ENCODE data around the gene ZNF326. TPM values are rescaled to one million over a fixed set of nuclear protein-coding genes. Genes with fewer than 3 reads are reported as not detected.

Gene ZNF326
- total RNA-seq, 1 donor: 15.2 TPM

GRCh38 chr1:90067194-90067931 lies 72.5 kb downstream of the ZNF326 start:
- DNase-seq (ENCODE audit: low read depth): no peak
- H3K4me3 ChIP-seq (ENCODE audit: low read depth, low read length): no peak overlapping the region
- TF ChIP-seq, protein P1, sequence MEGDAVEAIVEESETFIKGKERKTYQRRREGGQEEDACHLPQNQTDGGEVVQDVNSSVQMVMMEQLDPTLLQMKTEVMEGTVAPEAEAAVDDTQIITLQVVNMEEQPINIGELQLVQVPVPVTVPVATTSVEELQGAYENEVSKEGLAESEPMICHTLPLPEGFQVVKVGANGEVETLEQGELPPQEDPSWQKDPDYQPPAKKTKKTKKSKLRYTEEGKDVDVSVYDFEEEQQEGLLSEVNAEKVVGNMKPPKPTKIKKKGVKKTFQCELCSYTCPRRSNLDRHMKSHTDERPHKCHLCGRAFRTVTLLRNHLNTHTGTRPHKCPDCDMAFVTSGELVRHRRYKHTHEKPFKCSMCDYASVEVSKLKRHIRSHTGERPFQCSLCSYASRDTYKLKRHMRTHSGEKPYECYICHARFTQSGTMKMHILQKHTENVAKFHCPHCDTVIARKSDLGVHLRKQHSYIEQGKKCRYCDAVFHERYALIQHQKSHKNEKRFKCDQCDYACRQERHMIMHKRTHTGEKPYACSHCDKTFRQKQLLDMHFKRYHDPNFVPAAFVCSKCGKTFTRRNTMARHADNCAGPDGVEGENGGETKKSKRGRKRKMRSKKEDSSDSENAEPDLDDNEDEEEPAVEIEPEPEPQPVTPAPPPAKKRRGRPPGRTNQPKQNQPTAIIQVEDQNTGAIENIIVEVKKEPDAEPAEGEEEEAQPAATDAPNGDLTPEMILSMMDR (IDR thresholded peaks at IDR 0.05; ENCODE audit: insufficient read depth, low read length): no peak

- no peak for DNase-seq (ENCODE audit: low read depth)
- no peak overlapping the region for H3K4me3 ChIP-seq (ENCODE audit: low read depth, low read length)
- TF ChIP-seq, protein P1 (IDR thresholded peaks at IDR 0.05; ENCODE audit: insufficient read depth, low read length): no peak
Measured at GRCh38 chr1:90068611-90069280, 73.8 kb downstream of the ZNF326 start.

DNA sequence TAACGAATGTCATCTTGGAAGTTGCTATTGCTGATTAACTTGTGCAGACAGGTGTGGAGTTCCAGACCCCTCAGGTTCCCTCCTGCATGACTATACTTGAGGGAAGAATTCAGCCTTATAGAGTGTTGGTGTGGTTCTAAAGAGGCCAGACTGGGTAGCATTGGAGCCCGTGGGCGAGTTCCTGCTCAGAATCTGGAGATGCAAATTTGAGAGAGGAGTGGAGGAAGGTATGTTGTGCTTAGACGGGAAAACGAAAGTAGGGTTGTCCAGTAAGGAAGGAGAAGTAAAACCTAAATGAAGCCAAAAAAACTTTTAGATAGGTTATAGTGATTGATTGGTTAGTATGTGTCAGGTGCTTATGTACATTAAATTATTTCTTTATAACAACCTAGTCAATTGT lies 79.2 kb downstream of the ZNF326 start:
- TF ChIP-seq, protein P1 (IDR thresholded peaks at IDR 0.05; ENCODE audit: insufficient read depth, low read length): no peak
- DNase-seq (ENCODE audit: low read depth): no peak

DNA sequence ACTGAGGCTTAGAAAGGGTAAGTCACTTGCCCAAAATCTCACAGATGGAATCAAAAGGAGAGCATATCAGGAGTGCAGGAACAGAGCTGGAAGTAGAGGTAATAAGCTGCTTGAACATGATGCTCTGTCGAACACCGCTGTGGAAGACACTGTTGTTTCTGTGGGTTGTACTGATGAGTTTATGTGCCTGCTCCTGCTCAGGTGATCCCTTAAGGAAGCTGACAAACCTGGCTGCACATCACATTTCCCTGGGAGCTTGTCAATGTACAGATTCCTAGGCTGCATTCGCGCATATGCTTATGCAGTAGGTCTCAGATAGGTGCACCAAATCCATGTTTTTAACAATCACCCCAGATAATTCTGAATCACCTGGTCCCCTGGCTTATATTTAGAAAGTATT lies 79.7 kb downstream of the ZNF326 start:
- TF ChIP-seq, protein P1 (IDR thresholded peaks at IDR 0.05; ENCODE audit: insufficient read depth, low read length): no peak
- no peak overlapping the region for H3K4me3 ChIP-seq (ENCODE audit: low read depth, low read length)
- DNase-seq (ENCODE audit: low read depth): no peak

More for the DNA sequence above, 79.2 kb downstream of the ZNF326 start:
- no peak overlapping the region for H3K4me3 ChIP-seq (ENCODE audit: low read depth, low read length)

- DNase-seq (ENCODE audit: low read depth): no peak
- TF ChIP-seq, protein P1 (IDR thresholded peaks at IDR 0.05; ENCODE audit: insufficient read depth, low read length): no peak
- H3K4me3 ChIP-seq (ENCODE audit: low read depth, low read length): no peak overlapping the region
Measured at GRCh38 chr1:90074970-90075391, 80.1 kb downstream of the ZNF326 start.

DNA sequence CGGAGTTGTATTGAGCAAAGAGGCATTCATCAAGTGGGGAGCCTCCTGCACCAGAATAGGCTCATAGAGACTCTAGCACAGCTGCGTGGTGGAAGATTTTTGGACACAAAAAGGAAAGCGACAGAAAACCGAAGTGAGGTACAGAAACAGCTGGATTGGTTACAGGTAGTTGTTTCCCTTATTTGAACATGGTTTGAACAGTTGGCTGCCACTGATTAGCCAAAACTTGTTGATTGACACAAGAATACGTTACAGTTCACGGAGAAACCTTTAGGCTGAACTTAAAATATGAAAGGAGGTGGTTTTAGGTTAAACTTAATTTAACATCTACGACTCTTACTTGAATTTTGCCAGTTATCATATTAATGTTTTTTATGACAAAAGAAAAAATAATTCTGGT lies 89.1 kb downstream of the ZNF326 start:
- no peak overlapping the region for H3K4me3 ChIP-seq (ENCODE audit: low read depth, low read length)
- DNase-seq (ENCODE audit: low read depth): no peak
- TF ChIP-seq, protein P1 (IDR thresholded peaks at IDR 0.05; ENCODE audit: insufficient read depth, low read length): no peak

Small RNAs within 50 kb of the gene (small RNA-seq; reads per million reads assigned to genes)
- gene RN7SKP272: not detected

Other genes starting within 250 kb of the ZNF326 start
- gene LRRC8D, start 174.1 kb upstream of the ZNF326 start, total RNA-seq (ENCODE audit: low replicate concordance): 12.1 and 45.6 TPM in 2 replicates